Stimulated activated CD4-positive, alpha-beta T cell treated with anti-CD3 and anti-CD28 coated beads, Interleukin-15, amount 100 ng/mL, for 24 hours (primary cell): ENCODE results near the gene SHISAL2A.

Source experiments
- DNase-seq: peaks from one replicate; pipeline ENCODE4 v3.0.0-alpha.2; 2020

Gene SHISAL2A

DNA sequence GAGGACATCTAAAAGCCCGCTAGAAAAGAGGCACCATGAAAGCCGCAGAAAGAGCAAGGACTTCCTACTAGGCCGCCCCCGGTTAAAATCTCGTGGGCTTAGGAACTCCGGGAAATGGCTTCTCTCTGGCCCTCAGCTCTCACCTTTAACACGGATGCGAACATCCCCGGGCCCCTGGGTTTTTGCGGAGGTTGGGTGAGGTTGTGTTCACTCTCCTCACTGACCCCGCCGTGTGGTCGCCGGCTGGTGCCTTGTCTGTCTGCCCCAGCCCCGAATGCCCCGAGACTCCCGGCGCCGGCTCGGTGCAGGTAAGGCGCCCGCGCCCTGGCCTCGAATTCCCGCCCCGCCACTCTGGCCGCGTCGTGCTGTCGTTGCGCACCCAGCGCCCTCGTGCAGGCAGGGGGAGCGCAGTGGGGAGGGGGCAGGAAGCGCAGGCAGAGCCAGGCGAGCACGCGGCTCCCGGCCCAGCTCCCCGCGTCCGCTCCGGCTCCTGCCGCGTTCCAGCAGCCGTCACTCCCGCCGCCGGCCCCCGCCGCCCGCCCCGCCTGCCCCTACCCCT lies at the start of gene SHISAL2A:
SHISAL2A (plus strand) TSS at position 437 of the 559 bp plus-strand sequence. CDS start 326 bp downstream, outside the sequence.
- peak; percentile 72 for DNase-seq

DNA sequence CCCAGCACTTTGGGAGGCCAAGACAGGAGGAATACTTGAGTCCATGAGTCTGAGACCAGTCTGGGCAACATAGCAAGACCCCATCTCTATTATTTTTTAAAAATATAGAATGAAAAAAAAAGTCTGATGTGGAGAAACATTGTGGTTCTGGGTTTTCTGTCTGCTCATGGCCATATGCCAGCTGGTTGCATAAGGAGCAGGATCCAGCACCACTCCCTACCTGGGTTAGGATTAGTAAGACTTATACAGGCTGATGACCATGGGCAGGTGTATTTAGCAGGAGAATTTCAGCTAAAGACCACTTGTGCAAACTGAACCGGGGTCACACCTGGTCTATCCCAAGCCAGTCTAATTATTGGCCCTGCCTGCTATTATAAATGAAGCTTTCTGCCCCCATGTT lies 47.5 kb upstream of the SHISAL2A start:
- DNase-seq = no peak

DNA sequence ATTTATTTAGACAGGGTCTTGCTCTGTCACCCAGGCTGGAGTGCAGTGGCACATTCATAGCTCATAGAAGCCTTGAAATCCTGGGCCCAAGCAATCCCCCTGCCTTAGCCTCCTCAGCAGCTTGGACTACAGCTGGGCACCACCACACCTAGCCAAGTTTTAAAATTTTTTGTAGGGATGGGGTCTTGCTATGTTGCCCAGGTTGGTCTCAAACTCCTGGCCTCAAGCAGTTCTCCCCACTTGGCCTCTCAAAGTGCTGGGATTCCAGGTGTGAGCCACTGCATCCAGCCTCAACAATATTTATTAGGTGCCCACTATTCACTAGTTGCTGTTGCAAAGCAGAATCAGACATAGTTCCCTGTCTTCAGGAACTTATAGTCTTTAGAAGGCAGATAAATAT lies 44.9 kb upstream of the SHISAL2A start:
- DNase-seq = no peak

DNA sequence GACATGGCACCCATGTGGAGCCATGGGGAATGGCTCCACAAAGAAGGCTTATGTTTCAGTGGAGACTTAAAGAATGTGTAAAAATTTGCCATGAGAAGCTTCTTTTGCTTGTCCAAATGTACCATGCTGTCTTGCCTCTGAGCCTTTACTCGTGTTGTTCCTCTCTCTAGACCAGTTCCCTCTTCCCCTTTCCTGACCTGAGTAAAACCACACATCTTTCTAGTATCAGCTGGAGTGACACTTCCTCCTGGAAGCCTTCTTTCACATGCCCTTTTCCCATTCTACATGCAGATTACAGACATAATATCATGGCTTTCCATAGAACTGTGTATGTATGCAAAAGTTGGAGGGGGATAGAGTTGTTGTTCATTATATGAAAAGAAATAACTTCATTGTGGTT lies 44.4 kb upstream of the SHISAL2A start:
- no peak for DNase-seq

DNA sequence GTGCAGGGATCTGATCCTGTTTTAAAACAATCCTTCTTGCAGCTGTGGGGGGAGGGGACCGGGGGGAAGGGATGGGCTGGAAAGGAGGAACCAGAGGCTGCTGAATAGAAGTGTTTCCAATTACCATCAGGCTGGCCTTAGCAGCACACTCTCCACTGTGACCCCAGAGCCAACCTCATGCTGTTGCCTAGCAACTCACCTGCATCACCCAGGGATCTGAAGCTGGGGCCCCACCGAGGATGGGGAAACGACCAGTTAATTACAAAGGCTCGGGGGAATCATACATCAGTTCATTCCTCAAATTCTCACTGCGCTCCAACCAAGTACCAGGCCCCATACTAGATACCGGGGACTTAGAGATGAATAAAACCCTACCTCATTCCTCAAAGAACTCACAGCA lies 42.7 kb upstream of the SHISAL2A start:
- no peak for DNase-seq

DNA sequence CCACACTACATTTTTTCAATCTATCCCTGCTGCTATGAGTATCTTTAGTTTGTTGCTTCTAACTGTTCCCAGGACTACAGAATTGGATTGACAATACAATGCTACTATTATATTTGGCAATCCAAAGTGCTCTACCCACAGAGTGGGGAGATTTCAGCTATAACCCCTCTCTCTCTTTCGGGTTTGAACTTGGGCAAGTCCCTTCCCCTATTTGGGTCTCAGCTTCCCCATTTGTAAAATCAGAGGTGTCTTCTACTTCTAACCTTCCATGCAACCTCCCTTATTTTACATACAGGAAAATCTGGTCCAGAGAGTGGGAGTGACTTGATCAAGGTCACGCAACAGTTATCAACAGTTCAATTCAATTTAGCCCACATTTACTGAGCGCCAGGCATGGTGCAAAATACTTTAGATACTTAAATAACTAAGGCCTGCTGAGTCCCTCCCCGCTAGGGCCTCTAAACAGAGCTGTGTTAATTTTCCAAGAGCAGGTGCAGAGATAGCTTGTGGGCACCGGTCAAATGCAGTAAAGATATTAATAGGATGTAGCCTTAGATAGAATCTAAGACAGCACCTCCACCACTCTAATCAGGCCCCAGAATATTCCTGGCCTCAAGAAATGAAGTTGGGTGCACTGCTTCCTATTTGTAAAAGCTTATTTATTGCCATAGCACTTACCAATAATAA lies 40.2 kb upstream of the SHISAL2A start:
- no peak for DNase-seq

DNA sequence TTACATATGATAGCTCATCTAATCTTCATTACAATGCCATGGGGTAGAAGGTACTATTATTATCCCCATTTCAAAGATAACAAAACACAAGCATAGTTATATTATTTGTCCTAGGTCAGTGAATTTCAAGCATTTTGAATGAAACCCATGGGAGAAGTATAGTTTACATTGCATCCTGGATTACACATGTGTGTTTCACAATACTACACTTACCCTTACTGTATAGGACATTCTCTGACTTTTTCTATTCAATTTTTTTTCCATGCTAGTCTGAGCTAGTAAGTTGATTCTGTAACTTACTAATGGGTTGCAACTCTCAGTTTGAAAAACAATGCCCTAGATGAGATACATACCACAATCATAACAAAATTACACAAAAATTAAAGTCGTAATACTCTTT lies 39.5 kb upstream of the SHISAL2A start:
- DNase-seq = no peak

DNA sequence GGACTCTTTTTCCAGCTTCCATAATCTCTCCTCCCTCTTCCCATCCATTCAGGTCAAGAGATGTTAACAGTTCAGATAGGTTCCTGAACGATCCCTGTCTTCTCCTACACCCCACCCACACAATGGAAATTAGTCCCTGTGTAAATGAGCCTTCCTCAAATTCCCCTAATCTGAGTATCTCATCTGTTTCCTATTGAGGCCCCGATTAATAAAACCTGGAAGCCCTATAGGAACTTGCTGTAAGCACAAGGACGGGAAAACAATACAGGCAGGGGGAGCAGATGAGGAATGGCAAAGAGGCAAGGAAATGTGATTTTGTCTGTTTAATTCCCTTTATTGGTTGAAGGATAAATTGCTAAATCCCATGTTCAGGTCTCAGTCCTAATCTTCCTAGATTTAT lies 37.9 kb upstream of the SHISAL2A start:
- no peak for DNase-seq

DNA sequence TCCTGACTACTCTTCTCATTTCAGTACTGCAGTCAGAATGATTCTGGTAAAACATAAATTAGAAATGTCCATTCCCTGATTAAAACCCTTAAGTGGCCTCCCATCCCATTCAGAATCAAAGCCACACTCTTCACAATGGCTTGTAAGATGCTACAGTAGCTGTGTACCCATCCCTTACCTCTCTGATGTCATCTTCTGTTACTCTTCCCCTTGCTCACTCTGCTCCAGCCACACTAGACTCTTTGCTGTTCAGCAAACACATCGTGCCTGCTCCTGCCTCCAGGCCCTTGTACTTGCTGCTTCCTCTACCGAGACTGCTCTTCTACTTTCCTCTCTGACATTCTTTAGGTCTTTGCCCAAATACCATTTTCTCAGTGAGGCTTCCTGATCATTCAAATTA lies 35.1 kb upstream of the SHISAL2A start:
- no peak for DNase-seq

DNA sequence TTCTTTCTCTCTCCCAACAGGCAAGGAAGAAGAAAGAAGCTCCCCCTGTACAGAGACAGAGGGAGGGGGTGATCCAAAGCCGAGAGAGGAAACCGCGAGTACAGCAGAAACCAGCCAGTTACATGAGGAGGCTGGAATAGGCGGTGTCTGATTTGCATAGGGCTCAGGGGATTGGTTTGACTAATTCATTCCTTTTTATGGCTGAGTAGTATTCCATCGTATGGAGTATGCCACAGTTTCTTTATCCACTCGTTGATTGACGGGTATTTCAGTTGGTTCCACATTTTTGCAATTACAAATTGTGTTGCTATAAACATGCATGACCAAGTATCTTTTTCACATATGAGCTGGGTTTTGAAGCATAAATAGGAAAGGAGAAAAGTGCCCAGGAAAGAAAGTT lies 34.2 kb upstream of the SHISAL2A start:
- DNase-seq = no peak

DNA sequence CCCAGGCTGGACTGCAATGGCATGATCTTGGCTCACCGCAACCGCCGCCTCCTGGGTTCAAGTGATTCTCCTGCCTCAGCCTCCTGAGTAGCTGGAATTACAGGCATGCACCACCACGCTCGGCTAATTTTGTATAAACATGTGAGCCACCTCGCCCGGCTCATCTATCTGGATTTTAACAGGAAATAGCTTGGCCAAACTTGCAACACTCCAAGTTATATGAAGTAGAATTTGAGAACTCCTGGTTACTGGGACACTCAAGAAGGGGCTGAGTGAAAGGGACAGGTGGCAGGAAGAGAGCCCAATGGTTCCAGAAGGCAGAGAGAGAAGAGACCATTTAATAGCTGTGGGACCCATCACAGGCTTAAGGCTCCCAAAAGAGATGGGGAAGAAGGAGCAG lies 33.7 kb upstream of the SHISAL2A start:
- DNase-seq = no peak

DNA sequence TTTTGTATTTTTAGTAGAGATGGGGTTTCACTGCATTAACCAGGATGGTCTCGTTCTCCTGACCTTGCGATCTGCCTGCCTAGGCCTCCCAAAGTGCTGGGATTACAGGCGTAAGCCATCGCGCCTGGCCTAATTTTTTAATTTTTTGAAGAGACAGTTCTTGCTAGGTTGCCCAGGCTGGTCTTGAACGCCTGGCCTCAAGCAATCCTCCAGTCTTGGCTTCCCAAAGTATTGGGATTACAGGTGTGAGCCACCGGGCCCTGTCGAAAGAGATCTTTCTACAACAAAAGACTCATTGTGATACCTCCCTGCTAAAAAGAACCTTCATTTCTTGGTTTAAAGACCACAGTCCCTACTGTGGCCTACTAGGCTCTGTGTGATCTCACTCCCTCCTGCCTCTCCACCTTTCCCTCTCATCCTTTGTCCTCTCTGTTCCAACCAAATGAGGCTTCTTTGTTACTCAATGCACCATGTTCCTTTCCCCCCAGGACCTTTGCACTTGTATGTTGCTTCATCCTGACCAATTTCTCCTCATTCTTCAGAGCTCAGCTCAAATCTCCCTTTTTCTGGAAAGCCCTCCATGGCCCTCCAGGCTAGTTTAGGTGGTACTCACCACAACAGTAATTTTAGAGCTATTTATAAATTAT lies 32.3 kb upstream of the SHISAL2A start:
- DNase-seq = no peak

DNA sequence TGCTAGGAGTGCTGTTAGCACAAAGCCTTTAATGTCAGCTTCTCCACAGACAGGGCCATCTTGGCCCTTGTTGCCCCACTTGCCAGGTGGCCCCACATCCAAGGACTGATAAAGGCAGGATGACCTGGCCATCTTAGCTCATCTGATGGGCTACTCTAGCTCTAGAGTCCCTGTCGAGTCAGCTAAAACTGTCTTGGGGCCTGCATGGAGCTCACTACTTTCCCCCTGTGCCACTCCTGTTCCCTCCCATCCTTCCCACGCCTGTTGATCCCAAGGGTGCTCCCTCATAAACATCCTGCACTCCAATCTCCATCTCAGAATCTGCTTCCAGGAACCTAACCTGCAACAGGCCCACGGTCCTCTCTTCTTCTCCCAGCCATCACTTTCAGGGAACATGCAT lies 31.4 kb upstream of the SHISAL2A start:
- DNase-seq = peak; percentile 6

DNA sequence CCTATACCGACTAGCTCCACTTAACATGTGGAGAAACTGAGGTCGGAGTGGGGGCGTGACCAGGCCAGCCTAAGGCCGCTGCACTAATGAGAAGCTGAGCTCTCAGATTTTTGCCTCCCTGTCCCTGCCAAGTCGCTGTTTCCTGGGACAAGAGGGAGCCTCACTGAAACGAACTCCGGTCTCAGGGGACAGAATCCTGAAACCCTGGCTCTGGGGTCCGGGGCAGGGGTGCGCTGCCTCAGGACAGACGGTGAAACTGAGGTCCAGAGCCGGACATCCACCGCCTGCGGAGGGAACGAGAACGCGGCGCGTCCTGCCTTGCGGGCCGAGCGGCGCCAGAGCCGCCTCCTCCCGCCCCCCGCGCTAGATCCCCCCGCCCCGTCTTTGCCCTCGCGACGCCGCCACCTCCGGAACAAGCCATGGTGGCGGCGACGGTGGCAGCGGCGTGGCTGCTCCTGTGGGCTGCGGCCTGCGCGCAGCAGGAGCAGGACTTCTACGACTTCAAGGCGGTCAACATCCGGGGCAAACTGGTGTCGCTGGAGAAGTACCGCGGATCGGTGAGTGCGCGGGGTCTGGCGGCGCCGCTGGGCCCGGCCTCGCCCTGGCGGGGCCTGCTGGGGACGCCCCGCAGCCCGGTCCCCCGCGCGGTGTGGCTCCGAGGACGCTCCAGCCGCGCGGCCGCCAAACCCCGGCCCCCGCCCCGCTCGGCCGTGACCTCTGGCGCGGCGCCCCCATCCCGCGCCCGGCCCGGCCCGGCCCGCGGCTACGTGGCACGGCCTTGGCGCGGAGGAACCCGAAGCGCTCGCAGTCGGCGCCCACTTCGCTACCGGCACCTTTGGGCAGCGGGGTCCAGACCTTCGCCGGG lies 30.7 kb upstream of the SHISAL2A start, which contains the start of gene GPX7:
GPX7 (plus strand) TSS at position 381 of the 865 bp plus-strand sequence; CDS start at position 420, 39 bp downstream.
- DNase-seq = peak; percentile 70

DNA sequence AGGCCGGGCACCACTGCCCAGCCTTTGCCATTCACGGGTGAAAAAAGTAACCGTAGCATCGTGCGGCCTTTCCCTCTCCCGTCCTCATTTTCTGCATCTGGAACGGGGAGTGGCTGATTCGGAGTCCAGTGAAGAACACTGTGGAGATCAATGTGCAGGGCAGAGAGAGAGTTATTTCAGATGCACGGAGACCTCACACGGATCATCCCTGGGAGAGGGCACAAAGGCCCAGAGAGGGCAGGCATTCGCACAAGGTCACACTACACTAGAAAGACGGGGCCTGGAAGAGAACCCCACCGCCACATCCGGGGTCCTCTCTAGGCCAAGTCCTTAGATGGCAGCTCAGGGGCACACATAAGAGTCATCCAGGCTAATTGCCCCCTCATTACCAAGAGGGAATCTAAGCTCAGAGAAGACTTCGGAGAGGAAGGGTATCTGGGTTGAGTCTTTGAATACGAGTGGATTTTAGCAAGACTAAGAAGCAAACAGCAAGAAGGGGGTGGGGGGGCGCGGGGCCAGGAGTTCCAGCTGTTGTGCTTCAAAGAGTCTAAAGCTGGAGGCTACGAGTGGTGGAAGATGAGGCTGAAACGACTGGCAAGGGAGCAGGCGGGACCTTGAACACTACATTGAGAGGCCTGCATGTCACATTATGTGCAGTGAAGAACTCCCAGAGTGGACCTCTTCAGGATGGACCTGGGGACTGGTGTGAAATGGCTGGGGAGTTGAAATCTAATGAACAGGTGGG lies 29.9 kb upstream of the SHISAL2A start:
- peak; percentile 36 for DNase-seq

DNA sequence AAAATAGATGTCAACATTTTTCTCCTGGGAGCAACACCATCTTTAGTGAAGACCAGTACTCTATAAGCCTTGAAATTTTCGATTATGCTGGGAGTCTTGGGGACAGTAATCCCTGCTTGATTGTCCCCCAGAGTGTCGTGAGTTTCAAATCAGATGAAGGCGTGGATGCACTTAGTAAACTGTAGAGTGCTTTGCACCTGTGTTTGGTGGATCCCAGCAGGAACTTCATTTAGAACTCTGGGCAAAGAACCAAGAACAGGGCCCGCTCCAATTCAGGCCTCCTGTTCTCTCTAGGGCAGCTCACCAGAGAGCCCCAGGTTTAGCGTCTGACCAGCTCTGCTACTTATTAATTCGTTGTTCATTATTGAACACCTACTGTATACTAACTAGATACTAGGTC lies 29.3 kb upstream of the SHISAL2A start:
- DNase-seq = no peak

DNA sequence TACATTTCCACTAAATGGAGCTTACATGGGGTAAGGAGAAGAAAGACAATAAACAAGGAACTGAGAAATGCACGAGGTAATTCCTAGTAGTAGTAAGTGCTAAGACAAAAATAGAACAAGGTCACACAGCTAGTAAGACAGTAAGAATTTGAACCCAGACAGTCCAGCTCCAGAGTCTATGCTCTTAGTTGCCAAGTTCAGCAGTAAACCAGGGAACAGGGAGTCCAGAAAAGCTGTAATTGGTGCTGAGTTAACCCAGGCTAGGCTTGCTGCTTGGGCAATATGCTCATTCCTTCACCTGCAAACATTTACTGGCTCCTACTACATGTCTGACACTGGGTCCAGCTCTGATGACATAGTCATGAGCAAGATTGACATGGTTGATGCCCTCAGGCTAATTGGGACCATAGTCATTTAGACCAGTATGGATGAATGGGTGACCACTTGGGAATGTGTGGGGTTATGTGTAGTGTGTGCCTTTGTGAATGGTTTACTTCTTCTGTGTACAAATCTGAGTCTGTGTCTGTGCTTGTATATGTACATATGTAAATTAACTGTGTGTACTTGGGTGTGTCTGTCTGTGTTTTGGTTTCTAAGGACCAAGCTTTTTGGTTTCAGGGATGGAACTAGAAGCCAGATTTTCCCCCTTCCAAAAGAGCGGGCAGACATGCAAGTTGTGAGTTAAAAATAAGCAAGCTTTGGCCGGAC lies 28.8 kb upstream of the SHISAL2A start:
- no peak for DNase-seq

DNA sequence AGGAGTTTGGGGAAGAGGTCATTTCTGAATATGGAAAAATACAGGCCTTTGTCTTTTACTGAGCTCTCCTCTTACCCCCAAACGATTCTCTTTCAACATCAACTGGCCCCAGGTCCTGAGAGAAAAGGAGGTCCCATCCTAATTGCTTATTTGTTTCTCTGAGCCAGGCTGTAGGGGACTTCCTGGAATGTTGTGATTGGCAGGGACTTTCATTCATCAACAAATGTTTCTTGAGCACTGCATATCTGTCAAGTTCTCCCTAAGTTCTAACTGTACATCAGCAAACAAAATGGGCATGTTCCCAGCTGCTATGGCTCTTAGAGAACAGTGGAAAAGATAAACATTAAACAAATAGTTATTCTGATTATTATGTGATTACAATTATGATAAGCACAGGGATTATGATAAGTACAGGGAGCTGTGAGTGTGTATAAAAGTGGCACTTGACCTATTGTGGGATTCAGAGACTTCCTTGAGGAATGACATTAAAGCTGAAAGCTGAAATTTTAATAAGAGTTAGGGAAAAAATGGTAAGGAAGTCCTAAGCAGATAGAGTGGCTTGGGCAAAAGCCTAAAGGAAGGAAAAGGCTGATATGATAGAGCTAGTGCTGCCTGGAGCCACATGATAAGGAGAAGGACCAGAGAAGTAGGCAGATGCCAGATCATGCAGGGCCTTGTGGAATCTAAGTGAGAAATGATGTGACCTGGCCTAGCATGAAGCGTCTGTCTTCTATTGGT lies 19.2 kb upstream of the SHISAL2A start:
- no peak for DNase-seq

DNA sequence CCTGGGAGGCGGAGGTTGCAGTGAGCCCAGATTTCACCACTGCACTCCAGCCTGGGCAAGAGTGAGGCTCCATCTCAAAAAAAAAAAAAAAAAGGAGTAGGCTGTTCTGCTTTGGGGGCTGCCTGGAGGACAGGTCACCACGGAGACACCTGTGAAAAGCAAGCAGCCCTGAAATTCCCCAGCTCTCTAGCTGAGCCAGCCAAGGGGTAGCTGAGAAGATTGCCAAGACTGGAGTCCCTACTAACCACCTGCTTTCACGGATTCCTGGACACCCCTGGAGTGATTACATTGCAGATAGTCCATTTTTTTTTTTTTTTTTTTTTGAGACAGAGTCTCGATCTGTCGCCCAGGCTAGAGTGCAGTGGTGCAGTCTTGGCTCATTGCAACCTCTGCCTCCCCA lies 18.3 kb upstream of the SHISAL2A start:
- no peak for DNase-seq

DNA sequence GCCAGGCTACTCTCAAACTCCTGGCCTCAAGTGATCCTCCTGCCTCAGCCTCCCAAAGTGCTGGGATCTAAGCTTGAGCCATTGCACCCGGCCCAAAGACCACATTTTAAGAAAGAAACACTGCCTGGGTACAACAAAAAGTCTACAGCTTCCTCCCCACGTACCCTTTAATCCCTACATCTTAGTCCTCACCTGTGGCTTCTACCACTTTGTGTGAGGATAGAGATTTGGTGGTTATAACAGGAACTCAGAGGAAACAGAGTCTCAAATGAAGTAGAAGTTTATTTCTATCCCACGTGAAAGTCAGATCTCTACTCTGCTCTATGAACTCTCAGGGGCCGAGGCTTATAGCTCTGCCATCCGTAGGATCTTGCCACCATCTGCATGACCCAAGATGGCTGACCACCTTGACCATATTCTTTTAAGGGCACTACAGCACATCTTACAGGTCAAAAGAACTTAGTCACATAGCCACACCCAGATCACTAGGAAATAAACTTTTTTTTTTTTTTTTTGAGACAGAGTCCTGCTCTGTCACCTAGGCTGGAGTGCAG lies 17.4 kb upstream of the SHISAL2A start:
- DNase-seq = no peak

DNA sequence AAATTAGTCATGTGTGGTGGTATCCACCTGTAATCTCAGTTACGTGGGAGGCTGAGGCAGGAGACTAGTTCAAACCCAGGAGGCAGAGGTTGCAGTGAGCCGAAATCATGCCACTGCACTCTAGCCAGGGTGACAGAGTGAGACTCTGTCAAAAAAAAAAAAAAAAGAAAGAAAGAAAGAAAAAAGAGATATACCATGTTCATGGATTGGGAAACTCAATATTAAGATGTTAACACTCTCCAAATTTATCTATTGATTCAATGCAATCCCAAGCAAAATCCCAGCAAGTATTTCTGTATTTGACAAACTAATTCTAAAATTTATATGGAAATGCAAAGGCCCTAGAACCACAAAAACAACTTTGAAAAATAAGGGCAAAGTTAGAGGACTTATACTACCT lies 11.0 kb upstream of the SHISAL2A start:
- DNase-seq = no peak
